K562 (cell line): ENCODE results near the gene SEC14L1. TPM values are rescaled to one million over a fixed set of nuclear protein-coding genes. Genes with fewer than 3 reads are reported as not detected.

Source experiments
- ATAC-seq: fragments of 200-7000 bp; cut with Tn5 transposase; 3 replicates; pipeline ENCODE4 v1.9.1; 2020; ENCODE audit warnings: moderate library complexity
- BruUV-seq: library from RNA; stranded (reverse); fragments of 400-500 nt; replicated peaks from 2 replicates; lab custom pipeline; 2021; lab: Mats Ljungman, UMichigan
- CTCF ChIA-PET: fragments of 300-600 bp; formaldehyde crosslinking; extraction: SDS; loops from one replicate; lab custom pipeline; 2021; ENCODE audit warnings: low intra/inter-chr PET ratio; lab: Yijun Ruan, JAX
- POLR2A ChIA-PET: fragments of 300-600, 350-650 bp; sonication (Branson Sonifier 250); formaldehyde crosslinking; extraction: SDS; loops from one replicate; lab custom pipeline; 2021; ENCODE audit warnings: antibody characterized with exemption, inconsistent platforms; lab: Yijun Ruan, JAX
- DNase-seq, 4 experiments: peaks; one replicate each; pipeline versions ENCODE4 v3.0.0 to v3.0.0-alpha.2; 2011 to 2018; ENCODE audit warnings: low spot score in 3 of 4, mixed read lengths in 3 of 4; ENCODE audit errors: extremely low read depth in 1 of 4
- FAIRE-seq: peaks from 2 replicates; lab custom pipeline; 2011; peaks lifted over from hg19 to GRCh38; lab: Jason Lieb, UNC
- H2AFZ ChIP-seq: 2 replicates; pipeline ENCODE4 v1.6.0; 2011; ENCODE audit warnings: low read depth, low read length, control low read depth, inconsistent platforms
- H3K27ac ChIP-seq: fragments of 200-600 bp; 3 replicates; pipeline ENCODE4 v1.8.0; 2011; ENCODE audit warnings: low read depth, mild to moderate bottlenecking, control low read depth, inconsistent platforms, low read length, moderate library complexity, mixed read lengths; ENCODE audit errors: extremely low read depth
- H3K27me3 ChIP-seq, 2 experiments: fragments of 300-600 bp in 1 of 2; 2 replicates in 1 of 2; 3 replicates in 1 of 2; pipeline versions ENCODE4 v1.6.0 to v1.8.0; 2011; ENCODE audit warnings: inconsistent platforms in 2 of 2, low read length in 2 of 2, mild to moderate bottlenecking in 1 of 2, mixed read lengths in 1 of 2, moderate library complexity in 1 of 2; ENCODE audit not compliant: control insufficient read depth in 2 of 2, insufficient read depth in 2 of 2
- H3K36me3 ChIP-seq: fragments of 300-600 bp; 3 replicates; pipeline ENCODE4 v1.8.0; 2011; ENCODE audit warnings: mild to moderate bottlenecking, low read length, inconsistent platforms; ENCODE audit not compliant: control insufficient read depth, insufficient read depth
- H3K4me1 ChIP-seq, 2 experiments: fragments of 200-600 bp in 1 of 2; replicated peaks in 1 of 2; 2 replicates in 1 of 2; 3 replicates in 1 of 2; pipeline versions ENCODE4 v1.5.1 to v1.8.0; 2011; ENCODE audit warnings: inconsistent platforms in 2 of 2, low read length in 2 of 2, mild to moderate bottlenecking in 1 of 2, mixed read lengths in 1 of 2, moderate library complexity in 1 of 2; ENCODE audit not compliant: control insufficient read depth in 2 of 2, insufficient read depth in 2 of 2
- H3K4me2 ChIP-seq: 2 replicates; pipeline ENCODE4 v1.6.1; 2011; ENCODE audit warnings: low read length, control low read depth, inconsistent platforms, mixed read lengths; ENCODE audit not compliant: insufficient read depth
- H3K4me3 ChIP-seq: fragments of 200-600 bp; sonication (generic), shearing (Covaris generic); 2 replicates; pipeline ENCODE4 v1.5.1; 2016; ENCODE audit warnings: control low read depth, inconsistent platforms
- H3K79me2 ChIP-seq: fragments of 200-600 bp; 3 replicates; pipeline ENCODE4 v1.8.0; 2011; ENCODE audit warnings: low read length, inconsistent platforms; ENCODE audit not compliant: control insufficient read depth, insufficient read depth
- H3K9ac ChIP-seq, 2 experiments: 2 replicates each; pipeline versions ENCODE4 v1.6.0 to v1.6.1; 2011; ENCODE audit warnings: low read depth in 2 of 2, low read length in 2 of 2, control low read depth in 1 of 2, inconsistent platforms in 1 of 2, mild to moderate bottlenecking in 1 of 2, mixed read lengths in 1 of 2; ENCODE audit not compliant: insufficient read depth in 1 of 2
- H3K9me1 ChIP-seq: one replicate; pipeline ENCODE4 v1.6.0; 2011; ENCODE audit warnings: inconsistent platforms, mild to moderate bottlenecking, low read length, moderate library complexity; ENCODE audit not compliant: control insufficient read depth, insufficient read depth
- H3K9me3 ChIP-seq: replicated peaks from 2 replicates; pipeline ENCODE4 v1.5.1; 2011; ENCODE audit warnings: low read depth, low read length, inconsistent platforms; ENCODE audit not compliant: control insufficient read depth, insufficient read depth
- H4K20me1 ChIP-seq: replicated peaks from 2 replicates; pipeline ENCODE4 v1.6.1; 2011; ENCODE audit warnings: low read length, inconsistent platforms, mixed read lengths; ENCODE audit not compliant: control insufficient read depth, insufficient read depth
- GABPA ChIP-seq: fragments of 200-800 bp; sonication (Bioruptor generic); conservative IDR thresholded peaks from 2 replicates; pipeline ENCODE4 v1.6.1; 2016; ENCODE audit warnings: low read depth, missing genetic modification characterization, missing compliant biosample characterization
- POLR3A ChIP-seq: IDR thresholded peaks from 2 replicates; pipeline ENCODE4 v1.6.1; 2011; ENCODE audit warnings: borderline replicate concordance, mild to moderate bottlenecking, moderate library complexity; ENCODE audit not compliant: insufficient read length, insufficient read depth; ENCODE audit errors: extremely low read depth
- ZNF316 ChIP-seq: fragments of 450-650 bp; IDR thresholded peaks from 2 replicates; pipeline ENCODE4 v1.6.1; 2016
- WGBS: fragments of 100-300 bp; shearing (Covaris generic); methylation state at CpG from one replicate; pipeline ENCODE4 v1.1.6; 2016; ENCODE audit warnings: low coverage, mixed read lengths; ENCODE audit not compliant: insufficient coverage; ENCODE audit errors: missing lambda C conversion rate; 5-methylcytosine and 5-hydroxymethylcytosine counted together
- in situ Hi-C: fragments of 300-500 bp; cut with MboI; formaldehyde crosslinking; loops from 4 replicates; pipeline ENCODE4 v1.15.0; 2018; ENCODE audit warnings: inconsistent platforms, mixed read lengths
- intact Hi-C: fragments of 100-400 bp; cut with micrococcal nuclease; formaldehyde crosslinking; loops from 2 replicates; pipeline ENCODE4 v1.14.2; 2022
- polyA plus RNA-seq, 8 experiments: library from polyadenylated mRNA; depleted of rRNA in 4 of 8; stranded (reverse) in 5 of 8; unstranded in 3 of 8; fragments of >200 nt; fragmentation: Nextera tagmentation in 2 of 8; fragmentation: Illumina TruSeq in 1 of 8; extraction: Ambion mirVana in 2 of 8; extraction: Trizol in 1 of 8; gene quantifications; 2 replicates each; pipeline versions ENCODE4 v1.2.1 to v1.2.3, GENCODE V29; 2011 to 2014; ENCODE audit warnings: inconsistent platforms in 1 of 8, missing spikeins in 1 of 8
- total RNA-seq, 7 experiments: library from RNA; depleted of rRNA in 6 of 7; stranded (reverse); fragments of >200 nt in 6 of 7; fragmentation: Illumina TruSeq in 2 of 7; extraction: Trizol in 2 of 7; gene quantifications; 2 replicates each; pipeline versions ENCODE4 v1.2.1 to v1.2.3, GENCODE V29; 2011 to 2021; ENCODE audit warnings: low replicate concordance in 1 of 7

The SEC14L1 gene
- total and polyA plus RNA-seq, 9 of the 15 experiments (the other 6 are each of a cell fraction or from before 2014, with no cell fraction given) = 3.1 to 39.7 (median 15.2) TPM

DNA sequence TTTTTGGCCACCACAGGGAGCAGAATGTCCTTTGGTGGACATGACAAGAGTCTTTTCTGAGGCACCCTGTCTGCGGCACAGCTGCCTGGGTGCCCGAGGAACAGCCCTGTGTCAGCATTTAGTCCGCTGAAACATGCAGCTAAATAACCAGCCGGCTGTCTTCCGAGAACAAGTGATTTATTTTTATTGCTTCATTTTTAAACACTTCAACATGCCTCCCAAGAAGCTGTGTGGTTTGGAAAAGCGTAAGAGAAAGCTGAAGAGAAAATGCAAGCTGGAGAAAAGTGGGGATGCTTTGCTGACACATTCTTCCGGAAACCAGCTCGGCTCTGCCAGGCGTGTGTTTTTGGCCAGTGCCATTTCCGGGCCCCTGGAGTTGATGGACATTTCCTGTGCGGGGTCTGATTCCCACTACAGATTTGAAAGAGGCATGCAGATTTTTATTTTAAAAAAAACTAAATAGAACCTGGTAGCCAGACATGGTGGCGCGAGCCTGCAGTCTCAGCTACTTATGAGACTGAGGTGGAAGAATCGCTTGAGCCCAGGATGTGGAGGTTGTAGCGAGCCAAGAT lies 94.7 kb downstream of the SEC14L1 start:
- ATAC-seq = no peak
- Histone ChIP-seq H3K27me3 (no peaks in the 10 kb centered on the region), H3K4me2 (no peak overlapping the region), H2AFZ (no peak overlapping the region), H3K36me3 (no peaks in the 10 kb centered on the region), H3K27ac (no peak overlapping the region), H4K20me1 (no peaks in the 10 kb centered on the region), H3K4me1 (peaks cover 3 to 6% of the 10 kb centered on the region in 2 experiments; a peak in 4 of 5 replicates), H3K4me3 (no peak overlapping the region), H3K9me1 (no peaks in the 10 kb centered on the region), H3K9me3 (peaks cover 10% of the 10 kb centered on the region), H3K9ac (no peak overlapping the region; a peak in 1 of 4 replicates), H3K79me2 (no peaks in the 10 kb centered on the region)
- POLR2A ChIA-PET = interaction anchor here (0.6 to 1.0 kb wide), 2 partner anchors 11 to 317 kb away, joined by 3 read pairs; no protein-coding TSS in a partner anchor
- DNase-seq = no peak
- WGBS = 60% methylated on average over 15 of the region's 15 CpGs
- intact Hi-C loops (no loop called here), in situ Hi-C loops (no loop called here)
- CTCF ChIA-PET = no interaction called here
- BruUV-seq = no TSS peak
- TF ChIP-seq POLR3A (no peak), ZNF316 (0 out of 2 replicates have a peak, but pooled peaks have one; percentile 5), GABPA (tag) (peak; percentile 63)
- FAIRE-seq = no peak
